Ureter (tissue), 1 donor: ENCODE data around the gene FKRP. TPM values are rescaled to one million over a fixed set of nuclear protein-coding genes. Genes with fewer than 3 reads are reported as not detected.
A peak's percentile ranks its signal among the peaks of the same experiment; 100 is the strongest.
"Not testable (repeated sequence)": the region's sequence is repeated elsewhere in the genome, so short reads cannot be mapped to it uniquely, and the experiment has no call there.

ENCODE experiments used
- DNase-seq: peaks from one replicate; pipeline ENCODE4 v3.0.0-alpha.2; 2020; ENCODE audit warnings: low spot score
- total RNA-seq: library from RNA; stranded (reverse); gene quantifications from one replicate; pipeline ENCODE4 v1.2.4, GENCODE V29; 2023
- donor health status: DM: yes; HTN: yes; CAD: no.

Gene FKRP
- total RNA-seq, 1 donor from 2014 or later, result 20.6 TPM

DNA sequence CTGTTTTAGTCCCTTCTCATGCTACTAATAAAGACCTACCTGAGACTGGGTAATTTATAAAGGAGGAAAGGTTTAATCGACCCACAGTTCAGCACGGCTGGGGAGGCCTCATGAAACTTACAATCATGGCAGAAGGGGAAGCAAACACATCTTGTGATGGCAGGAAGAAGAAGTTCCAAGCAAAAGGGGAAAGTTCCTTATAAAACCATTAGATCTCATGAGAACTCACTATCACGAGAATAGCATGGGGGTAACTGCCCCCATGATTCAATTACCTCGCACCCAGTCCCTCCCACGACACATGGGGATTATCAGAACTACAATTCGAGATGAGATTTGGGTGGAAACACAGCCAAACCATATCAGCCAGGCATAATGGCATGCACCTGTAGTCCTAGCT, 13.3 kb downstream of the FKRP start:
- no peak for DNase-seq

DNA sequence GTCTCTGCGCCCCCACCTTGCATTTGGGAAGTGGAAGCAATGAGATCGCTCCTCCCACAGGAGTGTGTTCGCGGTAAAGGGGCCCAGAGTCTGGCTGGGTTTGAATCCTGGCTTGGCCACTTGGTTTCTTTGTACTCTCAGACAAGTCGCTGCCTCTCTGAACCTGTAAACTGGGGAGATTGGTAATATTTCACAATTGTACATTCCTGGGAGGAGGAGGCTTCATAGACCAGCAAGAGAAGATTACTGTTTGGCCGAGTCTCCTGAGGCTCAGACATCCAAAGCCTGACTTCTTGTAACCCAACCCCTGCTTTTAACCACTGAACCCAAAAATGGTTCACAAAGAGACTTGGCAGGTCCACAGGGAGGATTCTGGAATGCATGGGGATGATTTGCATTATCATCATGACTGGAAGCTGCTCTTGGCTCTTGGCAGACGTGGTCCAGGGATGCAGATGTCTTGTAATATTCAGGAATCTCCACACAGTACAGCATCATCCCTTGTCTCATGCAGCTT, 14.0 kb downstream of the FKRP start:
- no peak for DNase-seq

DNA sequence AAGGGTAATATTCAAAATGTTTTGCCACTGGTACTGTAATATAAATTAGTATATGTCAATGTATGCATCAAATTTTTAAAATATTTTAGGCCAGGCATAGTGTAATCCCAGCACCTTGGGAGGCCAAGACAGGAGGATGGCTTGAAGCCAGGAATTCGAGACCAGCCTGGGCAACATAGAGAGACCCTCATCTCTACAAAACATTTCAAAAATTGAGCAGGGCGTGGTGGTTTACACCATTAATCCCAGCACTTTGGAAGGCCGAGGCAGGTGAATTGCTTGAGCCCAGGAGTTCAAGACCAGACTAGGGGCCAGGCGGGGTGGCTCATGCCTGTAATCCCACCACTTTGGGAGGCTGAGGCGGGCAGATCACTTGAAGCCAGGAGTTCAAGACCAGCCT, 14.5 kb downstream of the FKRP start:
- DNase-seq, result no peak

DNA sequence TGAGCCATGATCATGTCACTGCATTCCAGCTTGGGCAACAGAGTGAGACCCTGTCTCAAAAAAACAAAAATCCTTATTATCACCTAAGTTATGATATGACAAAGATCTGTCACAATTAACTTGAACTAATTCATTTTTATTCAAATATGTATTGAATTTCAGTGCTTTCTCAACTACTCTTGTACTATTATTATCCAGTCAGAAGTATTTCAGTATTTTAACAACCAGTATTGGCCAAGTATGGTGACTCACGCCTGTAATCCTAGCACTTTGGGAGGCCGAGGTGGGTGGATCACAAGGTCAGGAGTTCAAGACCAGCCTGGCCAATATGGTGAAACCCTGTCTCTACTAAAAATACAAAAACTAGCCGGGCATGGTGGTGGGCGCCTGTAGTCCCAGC, 15.0 kb downstream of the FKRP start:
- not testable (repeated sequence) for DNase-seq

DNA sequence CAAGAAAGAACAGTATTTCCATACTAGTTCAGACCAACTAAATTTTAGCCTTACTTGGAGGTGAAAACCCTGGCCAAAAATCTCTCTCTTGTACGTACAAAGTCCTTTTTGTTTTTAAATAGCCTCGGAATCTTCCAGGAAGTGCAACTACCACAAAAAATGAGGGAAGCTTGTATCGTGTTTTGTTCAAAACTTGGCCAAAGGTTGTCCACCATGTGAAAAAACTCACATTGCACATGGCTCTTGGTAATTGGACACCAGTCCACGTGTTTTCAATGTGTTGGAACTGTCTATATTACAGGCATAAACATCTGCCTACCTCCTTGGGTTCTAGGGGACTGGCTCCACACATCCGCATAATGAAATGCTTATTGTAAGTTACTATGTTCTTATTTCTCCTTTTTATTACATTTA, 15.6 kb downstream of the FKRP start:
- no peak for DNase-seq

DNA sequence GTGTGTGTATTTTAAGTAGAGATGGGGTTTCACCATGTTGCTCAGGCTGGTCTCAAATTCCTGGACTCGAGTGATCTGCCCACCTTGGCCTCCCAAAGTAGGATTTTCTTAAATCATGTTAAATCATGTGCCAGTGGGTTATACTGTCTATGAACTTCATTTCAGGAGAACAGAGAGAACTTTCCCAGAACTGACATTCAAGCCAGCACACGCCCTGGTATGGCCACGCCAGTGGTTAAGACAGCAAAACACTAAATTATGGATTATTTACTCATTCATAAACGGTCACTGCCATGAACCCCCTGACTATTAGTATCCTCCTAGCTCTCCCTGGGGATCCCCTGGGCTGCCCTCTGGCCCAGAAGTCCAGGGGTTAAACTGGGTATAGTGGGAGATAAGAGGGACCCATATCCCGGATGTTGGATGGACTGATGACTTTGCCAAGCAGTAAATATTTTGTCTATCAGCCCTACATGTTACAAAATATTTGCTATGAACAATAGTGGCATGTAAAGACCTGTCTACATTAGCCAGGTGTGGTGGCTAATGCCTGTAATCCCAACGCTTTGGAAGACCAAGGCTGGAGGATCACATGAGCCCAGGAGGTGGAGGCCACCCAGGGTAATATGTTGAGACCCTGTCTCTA, 16.5 kb downstream of the FKRP start:
- no peak for DNase-seq

DNA sequence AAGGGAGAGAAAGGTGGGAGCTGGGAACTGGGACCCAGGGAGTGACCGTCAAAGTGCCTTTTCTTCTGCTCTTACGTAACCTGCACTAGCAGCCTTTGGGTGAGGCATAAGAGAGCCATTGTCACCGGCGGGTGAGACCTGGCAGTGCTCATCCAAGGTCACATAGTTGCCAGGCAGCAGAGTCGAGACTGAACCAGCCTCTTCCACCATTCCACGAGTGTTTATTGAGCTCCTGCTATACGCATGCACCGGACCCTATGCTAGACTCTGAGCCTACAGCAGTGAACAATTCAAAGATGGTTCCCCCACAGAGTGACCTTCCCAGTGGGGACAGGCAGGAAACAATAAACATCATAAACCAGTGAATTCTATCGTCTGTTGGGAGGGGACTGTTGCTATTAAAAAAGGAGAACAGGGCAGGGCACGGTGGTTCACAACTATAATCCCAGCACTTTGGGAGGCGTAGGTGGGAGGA, 19.0 kb downstream of the FKRP start:
- no peak for DNase-seq

DNA sequence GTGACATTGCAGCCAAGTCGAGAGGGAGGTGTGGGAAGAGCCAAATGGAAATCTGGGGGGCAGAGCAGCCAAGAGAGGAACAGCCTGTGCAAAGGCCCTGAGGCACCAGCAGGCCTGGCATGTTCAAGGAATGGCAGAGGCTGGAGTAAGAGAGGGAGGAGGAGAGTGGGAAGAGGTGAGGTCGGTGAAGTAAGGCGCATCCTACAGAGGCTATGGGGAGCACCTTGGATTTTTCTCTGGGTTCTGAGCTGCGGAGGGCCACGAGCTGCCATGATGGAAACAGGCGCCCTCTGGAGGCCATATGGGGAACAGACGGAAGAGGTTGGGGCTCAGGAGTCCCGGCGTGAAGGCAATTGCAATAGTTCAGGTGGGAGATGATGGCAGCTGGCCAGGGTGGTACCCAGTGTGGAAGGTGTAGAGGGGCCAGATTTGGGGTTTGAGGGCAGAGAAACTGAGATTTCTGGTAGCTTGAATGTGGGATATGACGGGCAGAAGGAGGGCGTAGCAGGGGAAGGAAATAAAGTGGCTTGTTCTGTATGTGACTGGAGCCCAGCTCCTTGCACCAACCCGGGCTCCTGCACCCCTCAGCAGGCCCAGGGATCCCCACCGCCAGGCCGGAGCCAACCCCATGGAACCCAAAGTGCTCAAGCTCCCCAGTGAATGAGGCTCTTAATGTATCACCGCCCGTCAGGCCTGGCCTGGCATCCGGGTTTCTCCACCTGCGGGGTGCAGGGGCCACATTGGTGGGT, 20.9 kb downstream of the FKRP start:
- no peak for DNase-seq

DNA sequence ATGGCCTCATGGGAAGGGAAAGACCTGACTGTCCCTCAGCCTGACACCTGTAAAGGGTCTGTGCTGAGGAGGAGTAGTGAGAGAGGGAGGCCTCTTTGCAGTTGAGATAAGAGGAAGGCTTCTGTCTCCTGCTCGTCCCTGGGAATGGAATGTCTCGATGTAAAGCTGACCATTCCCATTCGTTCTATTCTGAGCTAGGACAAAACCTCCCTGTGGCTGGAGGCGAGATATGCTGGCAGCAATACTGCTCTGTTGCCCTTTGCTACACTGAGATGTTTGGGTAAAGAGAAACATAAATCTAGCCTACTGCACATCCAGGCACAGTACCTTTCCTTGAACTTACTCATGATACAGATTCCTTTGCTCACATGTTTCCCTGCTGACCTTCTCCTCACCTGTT, 22.9 kb downstream of the FKRP start:
- not testable (repeated sequence) for DNase-seq

DNA sequence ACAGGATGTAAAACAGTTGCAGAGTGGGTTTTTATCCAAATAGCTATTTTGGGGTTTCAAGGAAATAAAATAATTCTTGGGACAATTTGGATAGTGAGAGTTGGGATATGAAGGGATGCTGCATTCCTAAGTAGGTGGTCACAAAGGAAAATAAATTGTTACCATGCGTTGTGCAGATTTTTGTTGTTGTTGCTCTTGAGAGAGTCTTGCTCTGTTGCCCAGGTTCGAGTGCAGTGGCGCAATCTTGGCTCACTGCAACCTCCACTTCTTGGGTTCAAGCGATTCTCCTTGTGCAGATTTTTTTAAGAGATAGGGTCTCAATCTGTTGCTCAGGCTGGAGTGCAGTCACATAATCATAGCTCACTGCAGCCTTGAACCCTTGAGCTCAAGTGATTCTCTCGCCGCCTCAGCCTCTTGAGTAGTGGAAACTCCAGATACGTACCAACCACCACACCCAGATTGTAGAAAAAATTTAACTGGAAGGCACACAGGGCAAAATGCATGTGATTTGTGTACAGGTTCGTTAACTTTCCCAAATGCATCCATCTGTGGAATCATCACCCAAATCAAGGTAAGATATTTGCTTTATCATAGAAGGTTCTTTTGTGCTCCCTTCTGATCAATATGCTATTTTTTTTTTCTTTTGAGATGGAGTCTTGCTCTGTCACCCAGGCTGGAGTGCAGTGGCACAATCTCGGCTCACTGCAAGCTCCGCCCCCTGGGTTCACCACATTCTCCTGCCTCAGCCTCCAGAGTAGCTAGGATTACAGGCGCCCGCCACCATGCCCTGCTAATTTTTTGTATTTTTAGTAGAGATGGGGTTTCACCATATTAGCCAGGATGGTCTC, 26.5 kb downstream of the FKRP start:
- no peak for DNase-seq

DNA sequence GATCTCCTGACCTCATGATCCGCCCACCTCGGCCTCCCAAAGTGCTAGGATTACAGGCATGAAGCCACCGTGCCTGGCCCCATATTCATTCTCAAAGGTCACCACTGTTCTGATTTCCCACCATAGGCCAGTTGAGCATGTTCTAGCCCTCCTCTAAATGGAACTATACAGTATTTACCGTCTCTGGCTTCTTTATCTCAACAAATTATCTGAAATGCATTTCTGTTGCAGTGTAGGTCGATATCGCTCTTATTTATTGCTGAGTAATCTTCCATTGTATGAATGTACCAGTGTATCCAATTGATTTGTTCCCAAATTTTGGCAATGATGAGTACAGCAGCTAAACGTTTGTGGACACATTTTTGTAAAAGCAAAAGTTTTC, 27.2 kb downstream of the FKRP start:
- DNase-seq, result no peak

DNA sequence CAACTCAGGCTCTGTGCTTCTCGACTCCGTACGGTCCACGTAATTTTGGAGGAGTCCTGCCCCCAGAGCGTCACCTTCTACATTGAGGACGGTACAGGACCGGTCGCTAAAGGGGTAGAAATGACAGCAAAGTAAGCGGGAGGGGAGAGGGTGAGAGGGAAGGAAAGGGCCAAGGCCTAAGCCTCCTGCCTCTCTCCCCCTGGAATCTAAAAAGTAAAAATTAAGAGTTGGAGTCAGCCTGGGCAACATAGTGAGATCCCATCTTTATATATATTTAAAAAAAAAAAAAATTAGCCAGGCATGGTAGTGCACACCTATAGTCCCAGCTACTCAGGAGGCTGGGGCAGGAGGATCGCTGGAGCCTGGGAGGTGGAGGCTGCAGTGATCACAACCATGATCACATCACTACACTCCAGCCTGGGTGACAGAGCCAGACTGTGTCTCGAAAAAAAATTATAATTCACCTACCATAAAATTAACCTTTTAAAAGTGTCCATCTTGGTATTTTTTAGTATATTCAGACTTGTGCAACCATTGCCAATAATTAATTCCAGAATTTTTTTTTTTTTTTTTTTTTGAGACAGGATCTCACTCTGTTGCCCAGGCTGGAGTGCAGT, 29.9 kb downstream of the FKRP start:
- no peak for DNase-seq

DNA sequence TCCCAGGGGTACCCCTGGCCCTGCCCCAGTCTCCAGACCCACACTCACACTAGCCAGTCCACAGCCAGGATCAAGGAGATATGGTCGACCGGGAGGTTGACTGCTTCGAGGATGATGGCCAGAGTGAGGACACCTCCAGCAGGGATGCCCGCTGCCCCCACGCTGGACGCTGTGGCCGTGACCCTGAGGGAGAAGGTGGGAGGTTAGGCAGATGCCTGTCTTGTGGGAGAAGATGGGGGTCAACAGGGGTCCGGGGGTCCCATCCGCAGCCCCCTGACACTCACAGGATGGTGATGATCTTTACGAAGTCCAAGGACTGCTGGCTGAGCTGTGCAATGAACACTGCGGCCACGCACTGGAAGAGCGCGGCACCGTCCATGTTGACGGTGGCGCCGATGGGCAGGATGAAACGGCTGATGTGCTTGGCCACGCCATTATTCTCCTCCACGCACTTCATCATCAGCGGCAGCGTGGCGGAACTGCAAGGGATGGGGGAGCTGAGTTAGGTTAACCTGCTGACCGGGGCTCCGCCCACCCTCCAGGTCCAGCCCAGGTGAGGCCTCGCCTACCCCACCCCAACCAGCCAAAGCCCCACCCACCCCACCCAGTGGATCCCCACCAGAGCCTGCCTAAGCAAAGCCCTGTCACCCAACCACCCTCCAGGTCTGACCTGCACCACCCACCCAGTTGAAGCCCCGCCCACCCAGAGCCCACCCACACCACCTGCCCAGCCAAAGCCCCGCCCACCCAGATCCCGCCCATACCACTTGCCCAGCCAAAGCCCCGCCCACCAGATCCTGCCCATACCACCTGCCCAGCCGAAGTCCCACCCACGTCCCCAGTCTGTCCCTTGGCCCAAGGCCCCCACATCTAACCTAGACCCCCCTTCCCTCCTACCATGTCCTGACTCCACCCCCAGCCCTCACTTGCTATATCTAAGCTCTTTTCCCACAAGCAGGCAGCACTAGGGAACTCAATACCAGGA, 31.4 kb downstream of the FKRP start:
- no peak for DNase-seq

DNA sequence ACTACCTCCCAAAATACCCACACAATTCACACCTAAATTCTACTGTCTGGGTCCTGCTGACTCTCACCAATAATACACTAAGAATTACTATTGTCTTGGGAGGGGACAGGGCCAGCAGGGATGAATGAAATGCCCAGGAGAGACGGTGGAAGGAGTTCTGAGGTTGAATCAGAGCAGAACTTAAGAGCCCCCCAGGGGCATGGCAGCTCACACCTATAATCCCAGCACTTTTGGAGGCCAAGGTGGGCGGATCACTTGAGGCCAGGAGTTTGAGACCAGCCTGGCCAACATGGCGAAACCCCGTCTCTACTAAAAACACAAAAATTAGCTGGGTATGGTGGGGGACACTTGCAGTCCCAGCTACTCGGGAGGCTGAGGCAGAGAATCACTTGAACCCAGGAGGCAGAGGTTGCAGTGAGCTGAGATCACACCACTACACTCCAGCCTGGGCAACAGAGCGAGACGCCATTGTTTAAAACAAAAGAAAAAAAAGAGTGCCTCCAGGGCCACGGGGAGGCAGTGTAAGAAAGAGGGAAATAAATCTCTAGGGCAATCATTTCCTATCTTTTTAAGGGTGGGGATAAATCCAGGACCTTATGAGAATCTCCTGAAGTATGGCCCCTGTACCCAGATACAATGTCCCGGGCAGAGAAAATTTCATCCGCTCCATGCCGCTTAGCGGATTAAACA, 32.2 kb downstream of the FKRP start:
- not testable (repeated sequence) for DNase-seq

DNA sequence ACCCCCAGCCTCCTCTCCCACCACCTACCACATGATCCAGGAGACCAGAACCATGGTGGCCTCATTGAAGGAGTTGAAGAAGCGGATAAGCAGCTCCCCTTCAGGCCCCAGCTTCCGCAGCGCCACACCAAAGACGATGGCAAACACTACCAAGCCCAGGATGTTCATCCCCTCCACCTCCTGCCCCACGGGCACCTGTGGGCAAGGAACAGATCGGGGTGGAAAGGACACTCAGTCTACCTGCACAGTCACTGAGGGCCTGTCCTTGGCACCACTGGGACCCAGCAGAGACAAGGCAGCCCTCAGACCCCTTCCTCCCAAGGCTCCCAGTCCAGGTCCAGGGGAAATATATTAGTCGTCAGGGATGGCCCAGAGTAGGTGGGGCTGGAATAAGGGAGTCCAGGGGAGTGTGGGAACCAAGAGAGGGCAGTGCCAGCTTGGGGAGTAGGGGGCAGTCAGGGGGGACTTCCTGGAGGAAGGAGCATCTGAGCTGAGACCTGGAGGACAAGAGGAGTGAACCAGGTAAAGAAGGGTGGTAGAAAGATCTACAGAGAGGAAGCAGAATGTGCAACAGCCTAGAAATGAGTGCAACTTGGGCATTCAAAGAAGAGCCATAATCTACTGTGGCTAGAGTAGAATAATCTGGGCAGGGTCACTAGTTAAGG, 36.6 kb downstream of the FKRP start:
- no peak for DNase-seq

DNA sequence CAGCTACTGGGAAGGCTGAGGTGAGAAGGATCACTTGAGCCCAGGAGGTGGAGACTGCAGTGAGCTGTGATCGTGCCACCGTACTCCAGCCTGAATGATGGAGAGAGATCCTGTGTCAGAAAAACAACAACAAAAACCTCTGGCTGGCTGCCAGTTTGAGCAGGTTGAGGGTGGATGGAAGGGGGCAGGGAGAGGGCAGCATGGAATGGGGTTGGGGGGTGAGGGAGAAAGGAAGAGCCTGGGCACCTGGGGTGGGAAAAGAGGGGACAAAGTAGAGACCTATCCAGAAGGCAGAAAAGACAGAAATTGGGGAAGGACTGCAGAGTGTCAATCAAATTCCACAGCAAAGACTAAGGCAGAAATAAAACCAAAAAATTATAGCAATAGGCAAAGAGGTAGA, 37.8 kb downstream of the FKRP start:
- no peak for DNase-seq

DNA sequence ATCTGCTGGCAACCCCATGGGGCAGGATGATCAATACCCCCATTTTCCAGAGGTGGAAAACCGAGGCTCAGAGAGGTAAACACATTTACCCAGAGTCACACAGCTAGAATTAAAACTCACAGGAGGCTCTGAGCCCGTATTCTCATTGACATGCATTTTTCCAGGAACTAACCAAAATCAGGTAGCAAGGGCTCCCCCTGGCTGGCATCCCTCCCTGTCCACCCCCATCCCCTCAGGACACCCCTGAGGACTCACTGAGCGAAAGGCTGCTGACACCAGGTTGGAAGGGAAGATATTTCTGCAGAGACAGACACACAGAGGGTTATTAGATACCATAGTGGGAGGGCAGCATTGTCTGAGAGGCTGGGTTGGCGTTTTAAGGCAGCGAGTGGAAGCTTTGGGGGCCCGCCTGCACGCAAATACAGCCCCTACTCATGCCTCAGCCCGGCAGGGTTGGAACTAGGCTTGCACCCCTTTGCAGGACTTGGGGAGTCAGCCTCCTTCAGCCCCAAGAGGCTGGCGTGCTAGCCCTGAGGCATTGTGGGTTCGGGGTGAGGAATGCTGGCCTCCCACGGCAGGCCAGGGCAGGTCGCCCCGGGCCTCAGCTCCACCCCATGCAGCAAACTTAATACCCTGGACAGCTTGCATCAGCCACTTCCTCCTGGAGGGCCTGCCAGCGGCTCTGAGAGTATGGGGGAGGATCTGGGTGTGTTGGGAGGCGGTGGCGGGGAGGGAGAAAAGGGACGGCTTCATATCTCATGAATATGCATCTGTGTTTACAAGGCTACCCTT, 38.6 kb downstream of the FKRP start:
- peak; percentile 89 for DNase-seq
